B cell (primary cell): ENCODE data around the gene THUMPD2. TPM values are rescaled to one million over a fixed set of nuclear protein-coding genes. Genes with fewer than 3 reads are reported as not detected.

Source experiments
- ATAC-seq: fragments of 200-7000 bp; cut with Tn5 transposase; one replicate; pipeline ENCODE4 v1.10.0; 2021; ENCODE audit warnings: low read depth, mild to moderate bottlenecking, moderate number of reproducible peaks, moderate library complexity
- CTCF ChIA-PET: fragments of 350-600 bp; sonication (Branson Sonifier 250); formaldehyde crosslinking; loops from one replicate; lab custom pipeline; 2021; ENCODE audit warnings: antibody characterized with exemption, inconsistent platforms; lab: Charles Lee
- POLR2A ChIA-PET: fragments of 350-600 bp; sonication (Branson Sonifier 250); formaldehyde crosslinking; loops from one replicate; lab custom pipeline; 2021; ENCODE audit warnings: antibody characterized with exemption; lab: Charles Lee
- DNase-seq: peaks from one replicate; pipeline ENCODE4 v3.0.0; 2013
- H2AFZ ChIP-seq: 2 replicates; pipeline ENCODE4 v1.6.1; 2012; ENCODE audit warnings: mild to moderate bottlenecking, low read depth, low read length; ENCODE audit not compliant: insufficient read depth, poor library complexity, severe bottlenecking
- H3K27ac ChIP-seq, 2 donors: 1 replicate in 1 of 2; 2 replicates in 1 of 2; pipeline ENCODE4 v1.5.1; 2012 to 2013; ENCODE audit warnings: low read length in 2 of 2, mild to moderate bottlenecking in 2 of 2, moderate library complexity in 1 of 2
- H3K27me3 ChIP-seq, 4 experiments: fragments of 200-600 bp in 1 of 4; sonication (generic) in 1 of 4; replicated peaks in 1 of 4; 1 replicate in 2 of 4; 2 replicates in 2 of 4; pipeline versions ENCODE4 v1.6.1 to v1.7.0; 2013 to 2016; ENCODE audit warnings: low read length in 3 of 4, mild to moderate bottlenecking in 2 of 4, mixed read lengths in 1 of 4, moderate library complexity in 1 of 4; ENCODE audit not compliant: insufficient read depth in 4 of 4, control insufficient read depth in 3 of 4; ENCODE audit errors: control extremely low read depth in 1 of 4
- H3K36me3 ChIP-seq, 2 experiments: replicated peaks in 1 of 2; 1 replicate in 1 of 2; 2 replicates in 1 of 2; pipeline versions ENCODE4 v1.6.1 to v1.7.1; 2013; ENCODE audit warnings: low read length in 1 of 2; ENCODE audit not compliant: insufficient read depth in 2 of 2, control insufficient read depth in 1 of 2; ENCODE audit errors: control extremely low read depth in 1 of 2, extremely low read depth in 1 of 2
- H3K4me1 ChIP-seq, 2 donors: fragments of 200-600 bp in 1 of 2; sonication (generic) in 1 of 2; 1 replicate in 1 of 2; 2 replicates in 1 of 2; pipeline versions ENCODE4 v1.5.1 to v1.6.1; 2013 to 2017; ENCODE audit warnings: low read length in 2 of 2; ENCODE audit not compliant: control insufficient read depth in 2 of 2, insufficient read depth in 2 of 2
- H3K4me2 ChIP-seq: replicated peaks from 2 replicates; pipeline ENCODE3; 2012; ENCODE audit warnings: mild to moderate bottlenecking, low read depth, low read length; ENCODE audit not compliant: poor library complexity, severe bottlenecking
- H3K4me3 ChIP-seq, 5 experiments: fragments of 200-600 bp in 1 of 5; sonication (generic) in 1 of 5; 1 replicate in 3 of 5; 2 replicates in 2 of 5; pipeline versions ENCODE4 v1.5.1 to v1.7.0; 2011 to 2016; ENCODE audit warnings: low read length in 4 of 5, mild to moderate bottlenecking in 4 of 5, low read depth in 2 of 5, control low read depth in 1 of 5, moderate library complexity in 1 of 5; ENCODE audit not compliant: insufficient read depth in 1 of 5; ENCODE audit errors: control extremely low read depth in 1 of 5, extremely low read depth in 1 of 5
- H3K79me2 ChIP-seq: fragments of 200-600 bp; sonication (generic); one replicate; pipeline ENCODE4 v1.6.0; 2016; ENCODE audit warnings: low read length; ENCODE audit not compliant: control insufficient read depth, insufficient read depth
- H3K9ac ChIP-seq: fragments of 200-600 bp; sonication (generic); 2 replicates; pipeline ENCODE4 v1.6.1; 2017; ENCODE audit warnings: mild to moderate bottlenecking, low read length, moderate library complexity
- H3K9me3 ChIP-seq, 3 donors: one replicate each; pipeline versions ENCODE4 v1.6.1 to v1.7.1; 2013; ENCODE audit warnings: low read length in 2 of 3; ENCODE audit not compliant: control insufficient read depth in 2 of 3, insufficient read depth in 1 of 3; ENCODE audit errors: control extremely low read depth in 1 of 3
- H4K20me1 ChIP-seq: 2 replicates; pipeline ENCODE4 v1.6.0; 2012; ENCODE audit warnings: mild to moderate bottlenecking, low read length; ENCODE audit not compliant: insufficient read depth, control insufficient read depth, poor library complexity, severe bottlenecking
- H3K27ac Mint-ChIP-seq: one replicate; pipeline ENCODE4 v1.8.0; 2021; ENCODE audit warnings: mixed read lengths
- H3K27me3 Mint-ChIP-seq: one replicate; pipeline ENCODE4 v1.8.0; 2021; ENCODE audit warnings: mixed read lengths
- H3K4me1 Mint-ChIP-seq: one replicate; pipeline ENCODE4 v1.8.0; 2021; ENCODE audit warnings: mixed read lengths
- H3K4me3 Mint-ChIP-seq: one replicate; pipeline ENCODE4 v1.8.0; 2021; ENCODE audit warnings: mixed read lengths
- H3K9me3 Mint-ChIP-seq: one replicate; pipeline ENCODE4 v1.8.0; 2022; ENCODE audit warnings: mixed read lengths; ENCODE audit not compliant: insufficient read depth
- CTCF ChIP-seq: fragments of 200-600 bp; IDR thresholded peaks from one replicate; pipeline ENCODE4 v1.8.0; 2022; ENCODE audit warnings: antibody characterized with exemption, mild to moderate bottlenecking
- EZH2 ChIP-seq: IDR thresholded peaks from 2 replicates; pipeline ENCODE4 v1.6.1; 2012; ENCODE audit warnings: borderline replicate concordance, low read depth, mild to moderate bottlenecking, moderate library complexity, low read length; ENCODE audit not compliant: insufficient read depth, poor library complexity, severe bottlenecking
- WGBS: methylation state at CpG from one replicate; pipeline ENCODE4 v1.1.5; 2013; ENCODE audit warnings: missing lambda C conversion rate; ENCODE audit not compliant: insufficient coverage; 5-methylcytosine and 5-hydroxymethylcytosine counted together
- intact Hi-C: fragments of 100-400 bp; cut with micrococcal nuclease; formaldehyde crosslinking; loops from one replicate; pipeline ENCODE4 v1.10.0; 2022
- polyA plus RNA-seq: library from polyadenylated mRNA; depleted of rRNA; stranded (reverse); fragments of >200 nt; gene quantifications from 2 replicates; pipeline ENCODE4 v1.2.3, GENCODE V29; 2012
- total RNA-seq, 2 donors: library from RNA; stranded (reverse); fragments of 120-200 nt in 1 of 2; gene quantifications; 1 replicate in 1 of 2; 2 replicates in 1 of 2; pipeline versions ENCODE4 v1.2.3 to v1.2.4, GENCODE V29; 2013 to 2022

The THUMPD2 gene
- total and polyA plus RNA-seq, 2 donors (not counting 1 experiment from before 2014, with no cell fraction given), result 11.0 to 14.8 TPM

- no peak for DNase-seq
- Histone ChIP-seq H3K4me3 (no peak overlapping the region), H3K79me2 (no peaks in the 10 kb centered on the region), H3K9me3 (no peaks in the 10 kb centered on the region), H3K4me1 (no peaks in the 10 kb centered on the region), H3K27ac (no peak overlapping the region), H3K36me3 (no peaks in the 10 kb centered on the region), H2AFZ (no peak overlapping the region), H3K4me2 (no peak overlapping the region), H3K27me3 (peaks cover 0 to 9% (median 0%) of the 10 kb centered on the region in 4 experiments), H3K9ac (no peak overlapping the region), H4K20me1 (no peaks in the 10 kb centered on the region)
- no peak for ATAC-seq
- Mint-ChIP-seq H3K4me1 (no peaks in the 10 kb centered on the region), H3K27me3 (peaks cover 12% of the 10 kb centered on the region), H3K27ac (no peak overlapping the region), H3K9me3 (no peaks in the 10 kb centered on the region), H3K4me3 (no peak overlapping the region)
- ChIA-PET CTCF (no interaction called here), POLR2A (no interaction called here)
- intact Hi-C loops, result no loop called here
- TF ChIP-seq EZH2 (no peak), CTCF (no peak)
- WGBS, result 97% methylated on average over 8 of the region's 9 CpGs
Measured at GRCh38 chr2:39708003-39708402, 71.1 kb downstream of the THUMPD2 start.

GRCh38 chr2:39706945-39707344 lies 72.1 kb downstream of the THUMPD2 start:
- Histone ChIP-seq H3K4me3 (no peak overlapping the region), H3K36me3 (no peaks in the 10 kb centered on the region), H3K9ac (no peak overlapping the region), H2AFZ (no peak overlapping the region), H3K27ac (no peak overlapping the region), H3K27me3 (peaks cover 0 to 9% (median 0%) of the 10 kb centered on the region in 4 experiments), H3K79me2 (no peaks in the 10 kb centered on the region), H3K4me2 (no peak overlapping the region), H4K20me1 (no peaks in the 10 kb centered on the region), H3K4me1 (no peaks in the 10 kb centered on the region), H3K9me3 (peaks cover 0 to 5% (median 4%) of the 10 kb centered on the region in 3 donors)
- H3K4me3 Mint-ChIP-seq, result no peak overlapping the region
- ATAC-seq, result no peak
- intact Hi-C loops, result no loop called here
- POLR2A ChIA-PET, result interaction anchor here (0.7 kb wide), 1 partner anchor 258 kb away, joined by 5 read pairs; no protein-coding TSS in a partner anchor
- H3K9me3 Mint-ChIP-seq, result peaks cover 4% of the 10 kb centered on the region
- TF ChIP-seq EZH2 (no peak), CTCF (no peak)
- H3K27ac Mint-ChIP-seq, result no peak overlapping the region
- WGBS, result 98% methylated on average over 8 of the region's 8 CpGs
- DNase-seq, result no peak
- H3K27me3 Mint-ChIP-seq, result peaks cover 12% of the 10 kb centered on the region
- H3K4me1 Mint-ChIP-seq, result no peaks in the 10 kb centered on the region
- CTCF ChIA-PET, result no interaction called here
